ENCODE data around the gene LYAR. TPM values are rescaled to one million over a fixed set of nuclear protein-coding genes. Genes with fewer than 3 reads are reported as not detected.

The LYAR gene
- total RNA-seq, 4 donors from 2014 or later: 12.2 to 18.4 (median 13.3) TPM

DNA sequence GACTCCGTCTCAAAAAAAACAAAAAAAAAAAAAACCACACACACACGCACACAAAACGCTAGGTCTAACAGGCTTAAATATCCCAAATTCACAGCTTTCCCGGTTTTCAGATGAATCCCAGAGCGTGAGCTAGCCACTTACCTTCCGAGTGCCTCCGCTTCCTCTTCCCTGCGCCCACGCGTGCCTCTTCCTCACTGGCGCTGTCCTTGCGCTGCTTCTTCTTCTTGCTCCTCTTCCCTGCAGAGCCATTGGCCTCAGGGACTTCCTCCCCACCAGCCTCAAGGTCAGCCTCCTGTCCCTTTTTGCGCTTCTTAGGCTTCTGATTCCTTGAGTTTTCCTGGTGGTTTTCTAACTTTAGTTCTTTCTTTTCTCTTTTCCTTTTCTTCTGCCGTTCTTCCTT lies 15.7 kb downstream of the LYAR start:
- Histone ChIP-seq H3K4me3 (no peak overlapping the region), H3K9me3 (no peaks in the 10 kb centered on the region), H3K4me1 (no peaks in the 10 kb centered on the region), H3K27me3 (no peaks in the 10 kb centered on the region), H3K36me3 (peaks cover 51 to 95% (median 83%) of the 10 kb centered on the region in 4 donors), H3K27ac (replicated peaks in 1 of 4) (no peak overlapping the region)
- 89% methylated on average over 14 of the region's 14 CpGs for WGBS
- TF ChIP-seq POLR2A (IDR thresholded peaks at IDR 0.05; ENCODE audit: low read depth) (no peak), POLR2AphosphoS5 (IDR thresholded peaks at IDR 0.05) (no peak), EP300 (IDR thresholded peaks at IDR 0.05) (no peak)
- TF ChIP-seq, protein P1, sequence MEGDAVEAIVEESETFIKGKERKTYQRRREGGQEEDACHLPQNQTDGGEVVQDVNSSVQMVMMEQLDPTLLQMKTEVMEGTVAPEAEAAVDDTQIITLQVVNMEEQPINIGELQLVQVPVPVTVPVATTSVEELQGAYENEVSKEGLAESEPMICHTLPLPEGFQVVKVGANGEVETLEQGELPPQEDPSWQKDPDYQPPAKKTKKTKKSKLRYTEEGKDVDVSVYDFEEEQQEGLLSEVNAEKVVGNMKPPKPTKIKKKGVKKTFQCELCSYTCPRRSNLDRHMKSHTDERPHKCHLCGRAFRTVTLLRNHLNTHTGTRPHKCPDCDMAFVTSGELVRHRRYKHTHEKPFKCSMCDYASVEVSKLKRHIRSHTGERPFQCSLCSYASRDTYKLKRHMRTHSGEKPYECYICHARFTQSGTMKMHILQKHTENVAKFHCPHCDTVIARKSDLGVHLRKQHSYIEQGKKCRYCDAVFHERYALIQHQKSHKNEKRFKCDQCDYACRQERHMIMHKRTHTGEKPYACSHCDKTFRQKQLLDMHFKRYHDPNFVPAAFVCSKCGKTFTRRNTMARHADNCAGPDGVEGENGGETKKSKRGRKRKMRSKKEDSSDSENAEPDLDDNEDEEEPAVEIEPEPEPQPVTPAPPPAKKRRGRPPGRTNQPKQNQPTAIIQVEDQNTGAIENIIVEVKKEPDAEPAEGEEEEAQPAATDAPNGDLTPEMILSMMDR (IDR thresholded peaks at IDR 0.05): no peak
- no peak for DNase-seq (ENCODE audit: extremely low spot score)
- intact Hi-C loops (cut with DNase I): no loop called here

DNA sequence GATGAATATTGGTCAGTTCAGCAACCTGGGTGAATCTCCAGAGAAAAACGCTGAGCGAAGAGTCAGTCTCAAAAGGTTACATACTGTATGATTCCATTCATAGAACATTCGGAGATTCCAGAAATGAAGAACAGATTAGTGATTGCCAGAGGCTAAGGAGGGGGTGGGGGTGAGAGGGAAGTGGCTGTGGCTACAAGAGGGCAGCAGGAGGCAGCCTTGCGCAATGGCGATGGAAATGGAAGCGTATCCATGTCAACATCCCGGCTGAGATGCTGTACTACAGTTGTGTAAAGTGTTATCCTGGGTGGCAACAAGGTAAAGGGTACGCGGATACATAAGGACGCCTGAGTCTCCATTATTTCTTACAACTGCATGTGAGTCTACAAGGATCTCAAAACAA lies 18.0 kb downstream of the LYAR start:
- Histone ChIP-seq H3K36me3 (peaks cover 46 to 95% (median 68%) of the 10 kb centered on the region in 4 donors), H3K27ac (replicated peaks in 1 of 4) (no peak overlapping the region), H3K4me3 (no peak overlapping the region), H3K9me3 (no peaks in the 10 kb centered on the region), H3K27me3 (no peaks in the 10 kb centered on the region), H3K4me1 (no peaks in the 10 kb centered on the region)
- no peak for DNase-seq (ENCODE audit: extremely low spot score)
- intact Hi-C loops (cut with DNase I): no loop called here
- TF ChIP-seq EP300 (IDR thresholded peaks at IDR 0.05) (no peak), POLR2AphosphoS5 (IDR thresholded peaks at IDR 0.05) (no peak)
- WGBS: 86% methylated on average over 10 of the region's 10 CpGs

- Histone ChIP-seq H3K4me1 (no peaks in the 10 kb centered on the region), H3K36me3 (peaks cover 47 to 86% (median 58%) of the 10 kb centered on the region in 4 donors), H3K27me3 (no peaks in the 10 kb centered on the region), H3K27ac (replicated peaks in 1 of 4) (no peak overlapping the region), H3K9me3 (no peaks in the 10 kb centered on the region), H3K4me3 (no peak overlapping the region)
- DNase-seq (ENCODE audit: extremely low spot score): no peak
- 67% methylated on average over 4 of the region's 4 CpGs for WGBS
- intact Hi-C loops (cut with DNase I): no loop called here
- TF ChIP-seq, protein P1 (IDR thresholded peaks at IDR 0.05): no peak
- no peak for TF ChIP-seq POLR2A (IDR thresholded peaks at IDR 0.05; ENCODE audit: low read depth)
- no peak for TF ChIP-seq POLR2AphosphoS5 (IDR thresholded peaks at IDR 0.05)
- no peak for TF ChIP-seq EP300 (IDR thresholded peaks at IDR 0.05)
Observed at GRCh38 chr4:4270529-4270928, 19.4 kb downstream of the LYAR start.

- Histone ChIP-seq H3K27ac (replicated peaks in 1 of 4) (no peak overlapping the region), H3K27me3 (no peaks in the 10 kb centered on the region), H3K4me1 (no peaks in the 10 kb centered on the region), H3K36me3 (peaks cover 47 to 79% (median 53%) of the 10 kb centered on the region in 4 donors), H3K9me3 (no peaks in the 10 kb centered on the region), H3K4me3 (no peak overlapping the region)
- no peak for DNase-seq (ENCODE audit: extremely low spot score)
- 79% methylated on average over 4 of the region's 4 CpGs for WGBS
- no peak for TF ChIP-seq POLR2A (IDR thresholded peaks at IDR 0.05; ENCODE audit: low read depth)
- no peak for TF ChIP-seq EP300 (IDR thresholded peaks at IDR 0.05)
- TF ChIP-seq, protein P1 (IDR thresholded peaks at IDR 0.05): no peak
- no peak for TF ChIP-seq POLR2AphosphoS5 (IDR thresholded peaks at IDR 0.05)
- intact Hi-C loops (cut with DNase I): no loop called here
Observed at GRCh38 chr4:4269856-4270255, 20.1 kb downstream of the LYAR start.

DNA sequence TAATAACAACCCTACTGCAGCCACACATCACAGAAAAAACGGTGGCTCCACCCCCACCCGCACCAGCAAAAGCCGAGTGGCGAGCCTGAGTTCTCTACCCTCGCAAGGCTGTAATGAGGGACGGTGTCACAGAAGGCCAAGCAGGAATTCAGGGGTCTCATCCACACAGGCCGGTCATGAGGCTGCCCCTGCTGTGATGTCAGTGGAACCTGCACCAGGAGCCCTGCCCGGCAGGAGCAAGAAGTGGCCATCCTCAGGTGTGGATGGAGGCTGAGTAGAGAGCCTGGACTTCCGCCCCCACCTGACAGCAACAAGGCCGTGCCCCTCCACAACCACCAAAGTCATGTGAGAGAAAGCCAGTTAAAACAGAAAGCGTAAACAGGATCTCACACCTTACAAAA lies 20.6 kb downstream of the LYAR start:
- Histone ChIP-seq H3K27me3 (no peaks in the 10 kb centered on the region), H3K27ac (replicated peaks in 1 of 4) (no peak overlapping the region), H3K4me3 (no peak overlapping the region), H3K36me3 (peaks cover 41 to 74% (median 50%) of the 10 kb centered on the region in 4 donors), H3K9me3 (no peaks in the 10 kb centered on the region), H3K4me1 (no peaks in the 10 kb centered on the region)
- WGBS: 91% methylated on average over 11 of the region's 11 CpGs
- no peak for DNase-seq (ENCODE audit: extremely low spot score)
- TF ChIP-seq POLR2AphosphoS5 (IDR thresholded peaks at IDR 0.05) (no peak), POLR2A (IDR thresholded peaks at IDR 0.05; ENCODE audit: low read depth) (no peak), EP300 (IDR thresholded peaks at IDR 0.05) (no peak)
- TF ChIP-seq, protein P1 (IDR thresholded peaks at IDR 0.05): no peak
- intact Hi-C loops (cut with DNase I): no loop called here

Data from esophagus muscularis mucosa (tissue), 4 donors.